GM18526 (cell line): ENCODE measurements around the gene SMIM44.

Source experiments
- POLR2A ChIP-seq: IDR thresholded peaks from 3 replicates; pipeline ENCODE4 v1.6.1; 2011; ENCODE audit not compliant: insufficient read length; ENCODE audit errors: extremely low read depth

Gene SMIM44

DNA sequence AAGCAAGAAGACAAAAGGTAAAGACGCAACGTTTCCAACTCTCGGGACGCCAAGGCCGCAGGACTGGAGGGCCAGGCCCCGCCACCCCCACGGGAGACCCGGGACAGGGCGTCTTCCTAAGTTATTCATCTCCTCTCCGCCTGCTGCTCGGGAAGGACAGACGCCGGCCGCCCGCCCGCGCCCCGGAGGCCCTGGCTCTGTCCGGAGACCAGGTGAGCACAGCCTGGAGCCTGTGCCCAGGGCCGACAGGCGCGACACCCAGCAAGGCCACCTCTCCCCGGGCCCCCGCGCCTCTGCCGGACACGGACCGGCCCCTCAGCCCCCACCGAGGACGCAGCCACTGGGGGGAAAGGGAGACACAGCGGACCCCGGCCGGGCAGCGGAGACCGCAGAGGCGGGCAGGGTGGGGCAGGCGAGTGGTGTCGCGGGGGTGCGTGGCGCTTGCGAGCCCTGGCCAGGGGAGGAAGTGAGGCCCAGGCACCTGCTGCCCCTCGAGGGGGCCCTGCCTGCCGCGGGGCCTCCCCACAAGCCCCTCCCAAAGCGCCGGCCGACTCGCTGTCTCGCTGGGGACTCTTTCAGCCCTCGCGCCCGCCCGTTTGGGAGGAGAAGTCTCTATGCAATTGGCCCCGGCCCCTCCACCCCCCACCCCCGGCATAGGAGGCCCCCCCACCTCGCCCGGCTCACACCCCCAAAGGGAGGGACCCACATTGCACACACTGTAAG lies 20.1 kb downstream of the SMIM44 start:
- TF ChIP-seq POLR2A: no peak

DNA sequence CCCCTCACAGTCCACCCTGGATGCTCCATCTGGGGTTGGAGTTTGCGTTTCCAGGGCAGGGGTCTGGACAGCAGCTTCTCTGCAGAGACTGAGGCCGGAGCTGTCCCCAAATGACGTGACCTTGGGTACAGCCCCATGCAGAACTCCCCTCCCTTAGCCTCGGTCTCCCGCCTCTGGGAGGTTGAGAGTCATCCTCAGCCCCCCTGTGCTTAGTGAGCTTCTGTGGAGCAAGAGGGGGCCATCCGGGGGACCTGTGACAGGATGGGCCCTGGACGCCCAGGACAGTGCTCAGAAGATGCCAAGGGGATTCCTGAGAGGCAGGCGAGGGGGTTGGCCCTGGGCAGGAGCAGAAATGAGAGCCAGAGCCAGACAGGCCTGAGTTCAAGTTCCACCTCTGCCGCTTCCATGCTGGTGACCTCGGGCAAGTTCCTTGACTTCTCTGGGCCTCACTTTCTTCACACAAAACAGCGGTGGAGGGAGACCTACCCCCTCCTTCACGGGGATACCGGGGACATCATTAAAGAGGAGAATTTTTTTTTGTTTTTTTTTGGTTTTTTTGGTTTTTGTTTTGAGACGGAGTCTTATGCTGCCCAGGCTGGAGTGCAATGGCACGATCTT lies 23.2 kb downstream of the SMIM44 start:
- TF ChIP-seq POLR2A: no peak

DNA sequence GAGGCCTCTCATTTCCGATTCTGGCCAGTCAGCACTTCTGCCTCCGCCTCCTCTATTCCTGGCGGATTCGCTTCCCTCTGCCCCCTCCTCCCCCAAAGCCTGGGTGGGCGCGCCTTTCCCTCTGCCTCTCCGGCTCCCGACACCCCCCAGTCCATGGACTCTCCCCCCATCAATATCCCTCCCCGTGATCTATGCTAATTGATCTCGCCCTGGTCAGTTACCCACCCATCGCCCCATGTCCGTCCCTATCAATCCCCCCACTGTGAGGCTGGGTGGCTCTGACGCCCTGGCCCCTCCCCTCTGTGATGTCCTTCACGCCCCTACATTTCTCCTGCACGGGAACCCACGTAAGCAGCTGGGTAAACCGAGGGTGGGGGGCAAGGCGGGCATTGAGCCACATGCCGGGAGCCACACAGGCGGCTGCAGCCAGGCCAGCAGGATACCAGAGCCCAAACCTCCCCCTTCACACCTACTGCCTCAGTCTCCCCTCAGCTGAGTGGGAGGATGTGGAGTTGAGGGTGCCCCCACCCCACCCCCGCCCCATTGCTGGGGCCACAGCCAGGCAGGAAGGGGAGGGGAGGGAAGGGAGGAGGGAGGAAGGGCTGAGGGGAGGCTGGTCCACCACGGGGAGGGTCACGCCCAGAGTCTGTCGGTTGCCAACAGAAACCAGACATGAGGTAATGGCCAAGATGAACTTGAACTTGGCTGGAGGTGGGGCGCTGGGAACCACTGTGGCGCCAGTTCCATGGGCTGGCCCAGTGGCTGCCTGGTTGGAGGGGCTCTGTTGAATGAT lies 24.0 kb downstream of the SMIM44 start:
- no peak for TF ChIP-seq POLR2A

DNA sequence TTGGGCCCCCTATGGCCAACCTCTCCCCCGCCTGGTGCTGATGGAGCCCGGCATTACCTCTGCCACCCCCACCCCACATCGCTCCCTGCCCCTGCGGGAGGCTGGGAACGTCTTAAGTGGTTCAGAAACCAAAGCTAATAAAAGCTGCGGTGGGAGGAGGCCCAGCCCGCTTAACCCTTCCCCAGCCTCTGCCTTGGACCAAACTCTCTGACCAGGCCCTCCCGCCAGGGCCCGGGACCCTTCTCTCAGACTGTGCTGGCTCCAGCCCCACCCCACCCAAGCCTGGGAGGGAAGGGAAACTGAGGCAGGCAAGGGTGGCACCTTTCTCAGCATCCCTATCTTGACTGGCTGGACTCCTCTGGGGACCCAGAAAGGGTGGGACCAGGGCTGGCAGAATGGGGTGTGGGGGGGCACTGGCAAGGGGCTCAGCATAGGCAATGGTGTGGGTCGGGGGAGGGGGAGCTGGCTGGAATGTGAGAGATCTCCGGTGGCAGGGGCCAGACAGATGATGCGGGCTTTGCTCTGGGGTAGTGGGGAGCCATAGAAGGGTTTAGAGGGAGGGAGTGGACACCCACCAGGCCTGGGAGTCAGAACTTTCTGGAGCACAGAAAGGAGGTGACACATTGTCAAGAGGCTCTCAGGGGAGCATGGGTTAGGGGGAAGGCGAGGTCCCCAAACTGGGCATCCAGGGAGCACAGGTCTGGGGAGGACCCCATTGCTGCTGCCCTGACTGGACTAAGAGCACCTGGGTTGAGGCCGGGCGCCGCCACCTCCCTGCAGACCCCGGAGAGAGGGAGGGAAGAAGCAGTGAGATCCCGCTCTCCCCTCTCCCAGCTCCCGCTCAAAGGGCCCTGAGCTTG lies 24.8 kb downstream of the SMIM44 start:
- no peak for TF ChIP-seq POLR2A

DNA sequence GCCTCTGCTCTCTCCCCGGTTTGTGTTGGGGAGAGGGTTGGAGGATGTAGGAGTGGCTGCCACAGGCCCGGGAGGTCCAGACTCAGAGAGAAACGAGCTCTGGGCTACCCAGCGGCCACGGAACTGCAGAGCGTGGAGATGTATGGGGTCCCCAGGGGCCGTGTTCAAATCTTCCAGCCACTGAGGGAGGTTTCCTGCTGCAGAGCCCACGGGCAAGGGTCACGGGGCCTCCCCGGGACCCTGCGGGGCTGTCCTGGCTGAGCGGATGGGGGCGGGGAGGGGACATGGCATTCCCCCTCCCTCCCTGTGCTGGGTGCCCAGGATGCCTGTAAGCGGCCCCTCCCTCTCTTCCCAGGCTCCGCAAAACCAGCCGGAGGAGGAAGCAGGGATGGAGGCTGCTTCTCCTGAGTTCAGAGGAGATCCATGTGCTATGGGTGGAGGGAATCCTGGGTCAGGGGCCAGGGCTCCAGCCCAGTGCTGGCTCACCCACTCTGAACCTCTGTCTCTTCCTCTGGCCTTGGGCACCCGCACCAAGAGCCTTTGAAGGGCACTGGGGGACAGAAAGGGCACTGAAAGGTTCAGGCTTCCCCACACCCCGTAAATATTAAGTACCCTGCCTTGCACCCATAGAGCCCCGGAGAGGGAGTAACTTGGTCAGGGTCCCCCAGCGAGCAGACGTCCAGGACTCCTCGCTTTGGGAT lies 25.6 kb downstream of the SMIM44 start:
- TF ChIP-seq POLR2A: no peak

DNA sequence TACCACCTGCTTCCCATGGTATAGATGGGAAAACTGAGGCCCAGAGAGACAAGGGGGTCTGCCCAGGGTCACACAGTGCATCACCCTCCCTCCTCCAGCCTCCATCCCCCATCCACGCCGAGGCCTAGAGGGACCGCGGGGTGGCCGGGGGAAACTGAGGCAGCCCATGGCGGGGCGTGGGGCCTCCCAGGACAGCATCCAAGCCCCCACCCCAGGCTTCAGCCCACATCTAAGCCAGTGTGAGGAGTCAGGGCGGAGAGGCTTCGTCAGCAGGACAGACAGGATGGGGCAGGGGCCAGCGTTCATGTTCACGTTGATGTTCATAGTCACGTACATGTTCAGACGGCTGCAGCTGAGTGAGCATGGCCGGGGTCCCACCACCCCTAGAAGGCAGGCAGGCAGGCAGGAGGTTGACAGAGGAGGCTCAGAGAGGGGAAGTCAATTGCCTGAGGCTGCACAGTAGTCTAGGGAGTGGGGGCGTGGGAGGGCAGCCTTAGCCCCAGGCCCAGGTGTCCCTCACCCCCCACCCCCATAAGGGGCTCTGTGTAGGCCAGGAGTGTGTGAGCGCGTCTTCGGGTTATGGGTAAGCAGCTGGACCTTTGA lies 26.2 kb downstream of the SMIM44 start:
- no peak for TF ChIP-seq POLR2A

DNA sequence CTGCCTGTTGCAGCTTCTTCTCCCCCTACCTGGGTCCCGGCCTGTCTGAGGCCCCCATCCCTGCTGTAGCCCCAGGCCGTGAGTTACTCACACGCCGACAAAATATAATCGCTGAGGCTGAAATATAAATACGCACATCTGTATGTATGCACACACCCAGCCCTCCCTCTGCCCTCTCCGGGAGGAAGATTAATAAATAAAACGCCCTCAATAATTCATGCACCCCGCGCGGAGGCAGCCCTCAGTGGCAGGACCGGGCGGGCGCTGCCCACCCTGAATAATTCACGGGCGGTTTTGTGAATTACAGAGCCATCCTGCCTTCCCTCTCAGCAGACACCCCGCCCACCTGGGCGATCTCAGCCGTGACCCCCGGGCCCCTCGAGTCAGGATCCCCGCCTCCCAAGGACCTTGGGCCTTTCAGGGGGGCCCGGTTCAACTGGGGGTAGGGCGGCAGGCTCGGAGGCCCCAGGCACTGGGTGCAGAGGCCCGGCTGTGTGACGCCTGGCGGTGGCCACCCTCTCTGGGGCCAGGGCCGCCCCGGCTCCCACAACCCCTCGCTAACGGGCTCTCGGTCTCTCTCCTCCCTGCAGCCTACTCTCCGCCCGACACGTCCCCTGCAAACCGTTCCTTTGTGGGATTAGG lies 27.2 kb downstream of the SMIM44 start:
- TF ChIP-seq POLR2A: no peak

DNA sequence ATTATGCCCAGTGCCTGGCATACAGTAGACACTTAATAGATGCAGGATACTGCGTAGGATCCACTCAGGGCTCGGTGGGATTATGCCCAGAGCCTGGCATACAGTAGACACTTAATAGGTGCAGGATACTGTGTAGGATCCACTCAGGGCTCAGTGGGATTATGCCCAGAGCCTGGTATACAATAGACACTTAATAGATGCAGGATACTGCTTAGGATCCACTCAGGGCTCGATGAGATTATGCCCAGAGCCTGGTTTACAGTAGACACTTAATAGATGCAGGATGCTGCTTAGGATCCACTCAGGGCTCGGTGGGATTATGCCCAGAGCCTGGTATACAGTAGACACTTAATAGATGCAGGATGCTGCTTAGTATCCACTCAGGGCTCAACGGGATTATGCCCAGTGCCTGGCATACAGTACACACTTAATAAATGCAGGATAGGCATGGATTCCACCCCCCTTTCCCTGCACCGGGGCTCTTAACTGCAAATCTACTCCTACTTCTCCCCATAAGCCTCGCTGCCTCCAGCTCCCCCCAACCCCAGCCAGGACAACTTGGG lies 27.8 kb downstream of the SMIM44 start:
- TF ChIP-seq POLR2A: no peak

DNA sequence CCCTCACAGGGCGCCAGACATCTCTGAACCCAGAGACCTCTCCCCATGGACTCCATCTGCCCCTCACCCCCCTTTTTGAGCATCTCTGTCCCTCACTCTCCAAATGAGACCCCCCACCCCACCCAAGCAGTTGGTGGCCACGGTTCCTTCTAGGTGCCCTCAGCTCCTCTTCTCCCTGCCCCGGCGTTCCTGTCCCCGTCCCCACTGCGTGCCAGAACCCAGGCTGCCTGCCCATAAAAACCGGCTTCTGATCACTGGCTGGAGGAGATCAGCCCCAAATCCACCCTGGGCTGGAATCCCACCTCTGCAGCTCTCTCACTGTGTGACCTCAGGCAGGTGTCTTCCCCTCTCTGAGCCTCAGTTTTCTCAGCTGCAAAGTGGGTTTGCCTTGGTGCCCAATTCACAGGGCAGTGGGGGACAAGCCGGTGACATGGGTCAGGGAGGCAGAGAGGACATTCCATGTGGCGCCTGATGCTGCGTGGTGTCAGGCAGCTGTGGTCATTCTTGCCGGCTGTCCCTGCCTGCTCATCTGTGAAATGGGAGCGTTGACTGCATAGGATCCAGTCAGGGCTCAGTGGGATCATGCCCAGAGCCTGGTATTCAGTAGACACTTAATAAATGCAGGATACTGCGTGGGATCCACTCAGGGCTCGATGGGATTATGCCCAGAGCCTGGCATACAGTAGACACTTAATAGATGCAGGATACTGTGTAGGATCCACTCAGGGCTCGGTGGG lies 28.4 kb downstream of the SMIM44 start:
- TF ChIP-seq POLR2A: no peak

DNA sequence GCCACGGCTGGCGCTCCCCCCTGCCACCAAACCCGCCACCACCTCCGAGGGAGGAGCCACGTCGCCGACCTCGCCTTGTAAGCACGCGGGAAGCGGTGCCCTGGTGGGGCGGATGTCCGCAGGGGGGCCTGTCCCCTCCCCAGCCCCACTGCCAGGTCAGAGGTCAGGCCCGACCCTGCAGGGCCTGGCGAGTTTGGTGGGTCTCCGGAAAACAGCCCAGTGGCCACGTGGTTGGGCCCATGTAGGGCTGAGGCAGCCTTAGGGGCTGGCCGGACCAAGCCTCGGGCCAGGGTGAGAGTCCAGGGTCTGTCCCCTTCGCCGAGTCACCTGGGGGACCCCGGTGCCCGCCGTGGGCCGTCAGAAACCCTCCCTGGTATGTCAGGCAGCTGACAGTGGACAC lies 29.4 kb downstream of the SMIM44 start:
- no peak for TF ChIP-seq POLR2A

DNA sequence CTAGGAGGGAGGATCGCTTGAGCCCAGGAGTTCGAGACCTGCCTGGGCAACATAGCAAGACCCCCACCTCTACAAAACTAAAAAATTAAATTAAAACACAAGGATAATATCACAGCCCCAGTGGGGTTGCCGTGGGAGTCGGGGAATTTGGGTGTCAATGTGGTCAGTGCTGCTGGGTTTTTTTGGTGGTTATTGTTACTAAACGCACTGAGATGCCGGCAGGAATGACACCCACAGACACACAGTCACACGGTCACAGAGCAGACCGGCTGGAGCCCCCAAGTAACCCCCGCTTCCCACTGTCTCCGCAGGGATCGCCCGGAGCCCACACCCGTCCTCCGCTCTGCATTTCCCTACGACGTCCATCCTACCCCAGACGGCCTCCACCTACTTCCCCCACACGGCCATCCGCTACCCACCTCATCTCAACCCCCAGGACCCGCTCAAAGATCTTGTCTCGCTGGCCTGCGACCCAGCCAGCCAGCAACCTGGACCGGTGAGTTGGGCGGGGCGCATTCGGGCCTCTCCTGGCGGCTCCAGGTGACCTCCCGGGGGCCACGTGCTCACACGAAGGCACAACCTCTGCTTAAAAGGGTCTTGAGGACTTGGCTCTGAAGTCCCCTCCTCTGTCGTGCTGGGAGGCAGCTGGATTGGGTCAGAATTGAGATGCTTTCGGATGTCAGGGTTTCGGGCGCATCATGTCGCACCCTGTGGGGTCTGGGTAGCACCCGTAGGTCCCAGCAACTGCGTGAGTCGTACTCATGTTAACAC lies 30.9 kb downstream of the SMIM44 start:
- no peak for TF ChIP-seq POLR2A

DNA sequence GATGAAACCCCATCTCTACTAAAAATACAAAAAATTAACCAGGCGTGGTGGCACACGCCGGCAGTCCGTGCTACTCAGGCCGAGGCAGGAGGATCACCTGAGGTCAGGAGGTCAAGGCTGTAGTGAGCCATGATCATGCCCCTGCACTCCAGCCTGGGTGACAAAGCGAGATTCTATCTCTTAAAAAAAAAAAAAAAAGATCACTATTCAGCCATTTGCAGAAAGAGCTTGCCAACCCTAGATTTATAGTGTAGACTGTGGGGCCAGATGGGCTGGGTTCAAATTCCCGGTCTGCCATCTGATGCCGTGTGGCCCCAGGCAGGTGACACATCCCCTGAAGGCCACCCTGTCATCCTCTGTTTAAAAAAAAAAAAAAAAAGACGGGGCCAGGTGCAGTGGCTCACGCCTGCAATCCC lies 31.8 kb downstream of the SMIM44 start:
- no peak for TF ChIP-seq POLR2A
